Bronchial epithelial cell (primary cell): ENCODE measurements around the gene UBE2O. TPM values are rescaled to one million over a fixed set of nuclear protein-coding genes. Genes with fewer than 3 reads are reported as not detected.

ENCODE experiments used
- DNase-seq: peaks from one replicate; pipeline ENCODE4 v3.0.0-alpha.2; 2010; ENCODE audit warnings: low read depth
- FAIRE-seq: peaks from 2 replicates; lab custom pipeline; 2011; peaks lifted over from hg19 to GRCh38; lab: Jason Lieb, UNC
- H3K27me3 ChIP-seq: 2 replicates; pipeline ENCODE4 v1.5.1; 2011; ENCODE audit warnings: low read length; ENCODE audit not compliant: control insufficient read depth, insufficient read depth
- H3K36me3 ChIP-seq: 2 replicates; pipeline ENCODE4 v1.5.1; 2011; ENCODE audit warnings: low read length; ENCODE audit not compliant: control insufficient read depth, insufficient read depth
- H3K4me3 ChIP-seq: 2 replicates; pipeline ENCODE4 v1.5.1; 2011; ENCODE audit warnings: mild to moderate bottlenecking, low read depth, low read length, control low read depth
- total RNA-seq: library from RNA; depleted of rRNA; stranded (reverse); fragments of >200 nt; gene quantifications from 2 replicates; pipeline ENCODE4 v1.2.1, GENCODE V29; 2014
- TF ChIP-seq, protein P1 (sequence below): IDR thresholded peaks from 2 replicates; pipeline ENCODE4 v1.5.1; 2011; ENCODE audit warnings: mild to moderate bottlenecking, moderate library complexity, low read length, control low read depth, inconsistent platforms; ENCODE audit not compliant: insufficient read depth, severe bottlenecking

The UBE2O gene
- total RNA-seq, 1 donor from 2014 or later = 15.8 TPM

DNA sequence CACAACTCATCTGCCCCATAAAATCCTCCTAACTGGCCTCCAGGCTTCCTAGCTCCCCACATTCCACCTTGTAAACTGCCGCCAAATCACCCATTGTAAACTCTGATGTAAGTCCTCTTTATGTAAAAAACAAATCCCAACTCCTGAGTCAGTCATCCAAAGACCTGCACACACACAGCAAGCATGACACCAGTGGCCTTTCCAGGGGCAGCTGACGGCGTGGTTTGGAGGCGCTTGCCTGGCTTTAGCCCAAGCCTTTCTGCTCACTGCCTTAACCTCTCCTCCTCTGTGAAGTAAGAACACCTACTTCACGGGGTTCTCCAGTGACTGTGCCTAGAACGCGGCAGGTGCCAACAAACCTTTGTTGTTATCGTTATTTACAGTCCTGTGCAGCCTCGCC lies 14.0 kb downstream of the UBE2O start:
- no peaks in the 10 kb centered on the region for H3K36me3 ChIP-seq
- FAIRE-seq = no peak
- no peak for DNase-seq
- TF ChIP-seq, protein P1, sequence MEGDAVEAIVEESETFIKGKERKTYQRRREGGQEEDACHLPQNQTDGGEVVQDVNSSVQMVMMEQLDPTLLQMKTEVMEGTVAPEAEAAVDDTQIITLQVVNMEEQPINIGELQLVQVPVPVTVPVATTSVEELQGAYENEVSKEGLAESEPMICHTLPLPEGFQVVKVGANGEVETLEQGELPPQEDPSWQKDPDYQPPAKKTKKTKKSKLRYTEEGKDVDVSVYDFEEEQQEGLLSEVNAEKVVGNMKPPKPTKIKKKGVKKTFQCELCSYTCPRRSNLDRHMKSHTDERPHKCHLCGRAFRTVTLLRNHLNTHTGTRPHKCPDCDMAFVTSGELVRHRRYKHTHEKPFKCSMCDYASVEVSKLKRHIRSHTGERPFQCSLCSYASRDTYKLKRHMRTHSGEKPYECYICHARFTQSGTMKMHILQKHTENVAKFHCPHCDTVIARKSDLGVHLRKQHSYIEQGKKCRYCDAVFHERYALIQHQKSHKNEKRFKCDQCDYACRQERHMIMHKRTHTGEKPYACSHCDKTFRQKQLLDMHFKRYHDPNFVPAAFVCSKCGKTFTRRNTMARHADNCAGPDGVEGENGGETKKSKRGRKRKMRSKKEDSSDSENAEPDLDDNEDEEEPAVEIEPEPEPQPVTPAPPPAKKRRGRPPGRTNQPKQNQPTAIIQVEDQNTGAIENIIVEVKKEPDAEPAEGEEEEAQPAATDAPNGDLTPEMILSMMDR = no peak
- H3K27me3 ChIP-seq = no peaks in the 10 kb centered on the region
- no peak overlapping the region for H3K4me3 ChIP-seq

- Histone ChIP-seq H3K4me3 (no peak overlapping the region), H3K36me3 (no peaks in the 10 kb centered on the region), H3K27me3 (no peaks in the 10 kb centered on the region)
- FAIRE-seq = no peak
- DNase-seq = no peak
- TF ChIP-seq, protein P1 = no peak
These were observed 15.2 kb downstream of the UBE2O start for GRCh38 chr17:76437467-76438402.

DNA sequence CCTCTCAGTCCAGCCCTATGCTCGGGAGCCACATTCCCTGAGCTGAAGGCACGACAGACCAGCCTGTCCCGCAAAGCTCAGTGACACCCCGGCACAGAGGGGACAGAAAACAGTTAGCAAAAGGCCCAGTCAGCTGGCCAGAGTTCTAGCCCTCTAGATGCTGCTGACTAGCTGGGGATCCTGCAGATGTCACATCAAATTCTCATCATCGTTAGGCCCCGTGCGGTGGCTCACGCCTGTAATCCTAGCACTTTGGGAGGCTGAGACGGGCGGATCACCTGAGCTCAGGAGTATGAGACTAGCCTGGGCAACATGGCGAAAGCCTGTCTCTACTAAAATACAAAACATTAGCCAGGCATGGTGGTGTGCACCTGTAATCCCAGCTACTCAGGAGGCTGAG lies 17.2 kb downstream of the UBE2O start:
- no peak overlapping the region for H3K4me3 ChIP-seq
- H3K27me3 ChIP-seq = no peaks in the 10 kb centered on the region
- FAIRE-seq (no peak), DNase-seq (no peak)
- H3K36me3 ChIP-seq = no peaks in the 10 kb centered on the region
- TF ChIP-seq, protein P1 = no peak

DNA sequence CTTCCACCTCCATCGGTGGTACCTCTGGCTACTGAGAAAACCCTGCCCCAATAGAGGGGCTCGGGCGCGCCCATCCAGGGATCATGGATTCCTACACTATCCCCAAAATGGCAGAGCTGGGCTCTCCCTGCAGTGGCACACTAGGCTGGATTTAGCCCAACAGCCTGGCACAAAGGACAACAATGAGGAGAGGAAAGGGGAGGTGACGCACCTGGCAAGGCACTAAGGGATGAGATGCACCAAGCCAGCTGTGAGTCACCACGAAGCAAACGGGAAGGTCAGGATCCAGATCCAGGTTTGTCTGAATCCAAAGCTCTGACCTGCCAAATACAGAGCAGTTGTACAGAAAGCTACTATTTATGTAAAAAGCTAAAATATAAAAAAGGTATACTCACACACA lies 18.1 kb downstream of the UBE2O start:
- TF ChIP-seq, protein P1 = no peak
- FAIRE-seq (no peak), DNase-seq (peak; percentile 34)
- no peaks in the 10 kb centered on the region for H3K36me3 ChIP-seq
- no peak overlapping the region for H3K4me3 ChIP-seq
- no peaks in the 10 kb centered on the region for H3K27me3 ChIP-seq

- FAIRE-seq (no peak), DNase-seq (no peak)
- H3K36me3 ChIP-seq = no peaks in the 10 kb centered on the region
- H3K4me3 ChIP-seq = no peak overlapping the region
- TF ChIP-seq, protein P1 = no peak
- H3K27me3 ChIP-seq = no peaks in the 10 kb centered on the region
These were observed 19.3 kb downstream of the UBE2O start for GRCh38 chr17:76433693-76434092.
